Activated CD4-positive, alpha-beta T cell treated with anti-CD3 and anti-CD28 coated beads for 24 hours (primary cell): ENCODE results near the gene MCM7.
A peak's percentile ranks its signal among the peaks of the same experiment; 100 is the strongest.
"Not testable (repeated sequence)": the region's sequence is repeated elsewhere in the genome, so short reads cannot be mapped to it uniquely, and the experiment has no call there.

Experiments
- DNase-seq, 2 donors: peaks; one replicate each; pipeline ENCODE4 v3.0.0-alpha.2; 2020; ENCODE audit warnings: low read depth in 2 of 2

Gene MCM7

GRCh38 chr7:100101016-100101862 lies at the start of gene MCM7, which contains the start of gene AP4M1:
Gene MCM7 (minus strand): TSS chr7:100101397. CDS start chr7:100101294, 103 bp downstream.
Gene AP4M1 (plus strand): TSS chr7:100101643. CDS start chr7:100101715, 72 bp downstream.
- peak; percentile 95 to 96 for DNase-seq

GRCh38 chr7:100148559-100149328 lies 47.5 kb upstream of the MCM7 start, which contains the start of gene LAMTOR4:
Gene LAMTOR4 (plus strand): TSS chr7:100148918. CDS start chr7:100148973, 55 bp downstream.
- peak; percentile 92 to 94 for DNase-seq

GRCh38 chr7:100148225-100148558 lies 47.0 kb upstream of the MCM7 start:
- no peak for DNase-seq

- DNase-seq = no peak
Observed at GRCh38 chr7:100147278-100147677, 46.1 kb upstream of the MCM7 start.

- not testable (repeated sequence) for DNase-seq
Observed at GRCh38 chr7:100146350-100146749, 45.2 kb upstream of the MCM7 start.

GRCh38 chr7:100142461-100142860 lies 41.3 kb upstream of the MCM7 start:
- DNase-seq = no peak

- no peak for DNase-seq
Observed at GRCh38 chr7:100141555-100141949, 40.4 kb upstream of the MCM7 start.

GRCh38 chr7:100137851-100138760 lies 36.9 kb upstream of the MCM7 start:
- no peak for DNase-seq

- peak; percentile 36 to 38 for DNase-seq
Observed at GRCh38 chr7:100132697-100133151, 31.5 kb upstream of the MCM7 start.

- no peak for DNase-seq
Observed at GRCh38 chr7:100132126-100132525, 30.9 kb upstream of the MCM7 start.

GRCh38 chr7:100130608-100131453 lies 29.6 kb upstream of the MCM7 start:
- DNase-seq = peak; percentile 84 to 85

- DNase-seq = not testable (repeated sequence)
Observed at GRCh38 chr7:100130220-100130607, 29.0 kb upstream of the MCM7 start.

- DNase-seq = no peak
Observed at GRCh38 chr7:100128637-100128963, 27.4 kb upstream of the MCM7 start.

- no peak for DNase-seq
Observed at GRCh38 chr7:100127866-100128636, 26.9 kb upstream of the MCM7 start.

GRCh38 chr7:100126931-100127865 lies 26.0 kb upstream of the MCM7 start, which contains the start of gene MBLAC1:
Gene MBLAC1 (plus strand): TSS chr7:100126967. CDS start chr7:100127396, 429 bp downstream.
- peak; percentile 89 to 91 for DNase-seq

GRCh38 chr7:100126239-100126930 lies 25.2 kb upstream of the MCM7 start:
- DNase-seq = no peak

- no peak for DNase-seq
Observed at GRCh38 chr7:100124301-100125230, 23.4 kb upstream of the MCM7 start.
